GM18519 (cell line): ENCODE measurements around the gene CHPF.
A peak's percentile ranks its signal among the peaks of the same experiment; 100 is the strongest.

Source experiments
- ATAC-seq: cut with Tn5 transposase; IDR thresholded peaks from one replicate; pipeline ENCODE4 v1.9.1; 2021; ENCODE audit warnings: mild to moderate bottlenecking, moderate library complexity; ENCODE audit not compliant: unreplicated experiment, low FRiP score

CHPF gene, protein sequence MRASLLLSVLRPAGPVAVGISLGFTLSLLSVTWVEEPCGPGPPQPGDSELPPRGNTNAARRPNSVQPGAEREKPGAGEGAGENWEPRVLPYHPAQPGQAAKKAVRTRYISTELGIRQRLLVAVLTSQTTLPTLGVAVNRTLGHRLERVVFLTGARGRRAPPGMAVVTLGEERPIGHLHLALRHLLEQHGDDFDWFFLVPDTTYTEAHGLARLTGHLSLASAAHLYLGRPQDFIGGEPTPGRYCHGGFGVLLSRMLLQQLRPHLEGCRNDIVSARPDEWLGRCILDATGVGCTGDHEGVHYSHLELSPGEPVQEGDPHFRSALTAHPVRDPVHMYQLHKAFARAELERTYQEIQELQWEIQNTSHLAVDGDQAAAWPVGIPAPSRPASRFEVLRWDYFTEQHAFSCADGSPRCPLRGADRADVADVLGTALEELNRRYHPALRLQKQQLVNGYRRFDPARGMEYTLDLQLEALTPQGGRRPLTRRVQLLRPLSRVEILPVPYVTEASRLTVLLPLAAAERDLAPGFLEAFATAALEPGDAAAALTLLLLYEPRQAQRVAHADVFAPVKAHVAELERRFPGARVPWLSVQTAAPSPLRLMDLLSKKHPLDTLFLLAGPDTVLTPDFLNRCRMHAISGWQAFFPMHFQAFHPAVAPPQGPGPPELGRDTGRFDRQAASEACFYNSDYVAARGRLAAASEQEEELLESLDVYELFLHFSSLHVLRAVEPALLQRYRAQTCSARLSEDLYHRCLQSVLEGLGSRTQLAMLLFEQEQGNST

DNA sequence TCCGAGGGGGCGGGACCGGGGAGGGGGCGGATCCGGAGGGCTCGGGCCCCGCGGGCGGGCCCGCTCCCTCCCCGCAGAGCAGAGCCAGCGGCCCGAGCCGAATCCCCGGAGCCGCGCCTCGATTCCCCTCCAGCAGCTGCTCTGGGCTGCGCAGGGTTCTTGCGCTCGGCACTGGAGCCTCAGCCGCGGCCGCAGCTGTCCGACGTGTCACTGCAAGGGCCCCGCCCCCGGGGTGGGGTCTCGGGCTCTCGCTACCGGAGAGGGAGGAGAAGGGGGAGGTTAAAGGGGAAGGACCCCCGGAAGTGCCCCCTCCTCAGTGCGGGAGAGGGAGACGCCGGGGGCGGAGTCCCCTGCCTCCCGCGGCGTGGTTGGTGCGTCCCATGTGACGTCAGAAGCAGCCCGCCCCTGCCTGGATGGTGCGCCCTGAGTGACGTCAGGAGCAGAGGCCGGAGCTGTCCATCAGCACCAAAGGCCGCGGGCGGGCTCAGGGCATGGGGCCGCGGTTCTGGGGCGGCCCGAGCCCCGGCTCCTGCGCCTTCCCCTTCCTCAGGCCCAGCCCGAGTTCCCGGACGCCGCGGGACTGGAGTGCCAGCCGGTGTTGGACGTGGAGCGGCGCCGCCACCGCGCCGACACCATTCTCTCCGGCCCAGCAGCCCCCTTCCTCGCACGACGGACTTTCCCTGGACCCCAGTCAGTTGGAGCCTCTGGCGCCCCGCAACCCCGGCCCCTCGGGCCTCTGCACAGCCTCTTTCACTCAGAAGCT is at the start of gene CHPF, which contains the start of gene TMEM198:
CHPF (minus strand) TSS at position 214 of the 763 bp plus-strand sequence. CDS start 271 bp downstream, outside the sequence.
TMEM198 (plus strand) TSS at position 433 of the 763 bp plus-strand sequence. CDS start 700 bp downstream, outside the sequence.
- ATAC-seq: peak; percentile 69

DNA sequence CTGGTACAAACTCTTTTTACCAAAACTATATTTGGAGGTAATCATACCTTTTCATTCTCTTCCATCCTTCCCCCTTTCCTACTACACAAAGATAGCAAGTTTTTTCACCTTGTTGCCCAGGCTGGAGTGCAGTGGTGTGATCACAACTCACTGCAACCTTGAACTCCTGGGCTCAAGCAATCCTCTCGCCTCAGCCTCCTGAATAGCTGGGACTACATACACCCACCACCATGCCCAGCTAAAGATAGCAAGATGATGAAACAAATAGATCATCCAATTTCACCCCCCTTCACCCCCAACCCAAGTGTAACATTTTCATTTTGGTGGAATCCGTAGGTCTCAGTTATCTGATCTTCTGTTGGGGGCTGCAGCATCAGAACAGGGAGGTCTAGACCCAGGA is 49.5 kb upstream of the CHPF start:
- ATAC-seq: no peak

DNA sequence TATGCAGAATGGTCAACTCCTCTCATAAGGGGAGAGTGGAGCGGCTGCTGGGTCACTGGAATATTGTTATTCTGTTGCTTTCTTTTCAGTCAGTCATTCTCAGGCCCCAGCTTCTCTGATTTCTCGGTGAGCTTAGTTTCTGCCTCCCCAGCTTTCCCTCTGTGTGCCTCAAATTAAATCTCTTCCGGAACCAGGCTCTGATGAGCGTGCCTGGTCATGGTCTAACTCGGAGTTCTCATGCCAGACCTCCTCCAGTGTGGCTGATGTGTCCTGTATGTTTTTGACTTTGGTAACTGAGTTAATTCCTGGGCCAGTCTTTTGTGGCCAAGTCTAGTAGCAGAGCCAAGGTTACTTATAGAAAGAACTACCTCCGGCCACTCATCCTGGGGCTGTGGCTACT is 49.1 kb upstream of the CHPF start:
- no peak for ATAC-seq

DNA sequence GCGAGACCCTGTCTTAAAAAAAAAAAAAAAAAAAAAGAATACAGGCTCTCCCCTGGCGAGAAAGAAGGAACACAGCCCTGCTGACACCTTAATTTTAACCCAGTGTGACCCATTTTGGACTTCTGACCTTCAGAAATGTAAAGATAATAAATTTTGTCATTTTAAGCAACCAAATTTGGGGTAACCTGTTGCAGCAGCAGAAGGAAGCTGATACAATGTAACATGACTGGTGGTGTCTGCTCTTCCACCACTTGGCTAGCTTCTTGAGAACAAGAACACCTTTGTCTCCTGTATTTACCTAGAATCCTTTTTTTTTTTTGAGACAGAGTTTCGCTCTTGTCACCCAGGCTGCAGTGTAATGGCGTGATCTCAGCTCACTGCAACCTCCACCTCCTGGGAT is 47.5 kb upstream of the CHPF start:
- ATAC-seq: no peak

DNA sequence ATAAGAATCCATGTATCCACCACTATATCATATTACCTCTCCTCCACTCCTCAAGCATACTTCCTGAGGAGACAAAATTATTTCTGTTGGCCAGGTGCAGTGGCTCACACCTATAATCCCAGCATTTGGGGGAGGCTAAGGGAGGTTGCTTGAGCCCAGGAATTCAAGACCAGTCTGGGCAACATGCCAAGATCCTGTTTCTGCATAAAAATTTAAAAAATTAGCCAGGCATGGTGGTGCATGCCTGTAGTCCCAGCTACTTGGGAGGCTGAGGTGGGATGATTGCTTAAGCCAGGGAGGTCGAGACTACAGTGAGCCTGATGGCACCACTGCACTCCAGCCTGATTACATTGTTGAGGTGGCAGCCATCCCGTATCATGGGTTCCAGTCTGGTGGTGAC is 37.7 kb upstream of the CHPF start:
- no peak for ATAC-seq

DNA sequence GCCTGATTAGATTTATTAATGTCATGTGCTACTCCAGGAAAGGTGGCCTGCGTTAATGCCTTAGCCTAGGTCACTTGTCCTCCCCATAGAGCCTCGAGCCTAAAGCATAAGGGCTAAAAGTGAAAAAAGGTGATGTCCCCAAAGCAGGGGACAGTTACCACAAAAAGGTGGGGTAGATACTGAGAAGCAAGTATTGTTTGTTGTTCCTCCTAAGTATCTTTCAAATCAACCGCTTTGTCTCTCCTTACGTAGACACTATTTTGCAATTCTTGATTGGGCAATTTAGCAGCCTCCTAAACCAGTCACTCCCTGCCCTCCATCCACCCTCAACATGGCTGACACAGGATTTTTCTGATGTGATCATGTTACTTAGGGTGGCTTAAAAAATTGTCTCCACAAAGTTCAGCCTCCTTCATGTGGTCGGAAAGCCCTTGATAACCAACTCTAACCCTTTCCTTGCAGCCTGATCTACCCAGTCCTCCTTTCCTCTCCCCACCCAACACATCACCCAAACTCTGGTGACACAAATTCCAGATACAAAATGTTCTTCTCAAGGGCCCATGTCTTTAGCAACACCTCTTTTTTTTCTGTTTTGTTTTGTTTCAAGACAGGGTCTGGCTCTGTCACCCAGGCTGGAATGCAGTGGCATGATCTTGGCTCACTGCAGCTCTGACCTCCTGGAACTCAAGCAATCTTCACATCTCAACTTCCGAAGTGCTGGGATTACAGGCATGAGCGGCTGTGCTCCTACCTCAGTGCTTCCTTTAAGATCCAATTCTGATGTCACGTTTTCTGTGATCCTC is 35.4 kb upstream of the CHPF start:
- ATAC-seq: no peak

DNA sequence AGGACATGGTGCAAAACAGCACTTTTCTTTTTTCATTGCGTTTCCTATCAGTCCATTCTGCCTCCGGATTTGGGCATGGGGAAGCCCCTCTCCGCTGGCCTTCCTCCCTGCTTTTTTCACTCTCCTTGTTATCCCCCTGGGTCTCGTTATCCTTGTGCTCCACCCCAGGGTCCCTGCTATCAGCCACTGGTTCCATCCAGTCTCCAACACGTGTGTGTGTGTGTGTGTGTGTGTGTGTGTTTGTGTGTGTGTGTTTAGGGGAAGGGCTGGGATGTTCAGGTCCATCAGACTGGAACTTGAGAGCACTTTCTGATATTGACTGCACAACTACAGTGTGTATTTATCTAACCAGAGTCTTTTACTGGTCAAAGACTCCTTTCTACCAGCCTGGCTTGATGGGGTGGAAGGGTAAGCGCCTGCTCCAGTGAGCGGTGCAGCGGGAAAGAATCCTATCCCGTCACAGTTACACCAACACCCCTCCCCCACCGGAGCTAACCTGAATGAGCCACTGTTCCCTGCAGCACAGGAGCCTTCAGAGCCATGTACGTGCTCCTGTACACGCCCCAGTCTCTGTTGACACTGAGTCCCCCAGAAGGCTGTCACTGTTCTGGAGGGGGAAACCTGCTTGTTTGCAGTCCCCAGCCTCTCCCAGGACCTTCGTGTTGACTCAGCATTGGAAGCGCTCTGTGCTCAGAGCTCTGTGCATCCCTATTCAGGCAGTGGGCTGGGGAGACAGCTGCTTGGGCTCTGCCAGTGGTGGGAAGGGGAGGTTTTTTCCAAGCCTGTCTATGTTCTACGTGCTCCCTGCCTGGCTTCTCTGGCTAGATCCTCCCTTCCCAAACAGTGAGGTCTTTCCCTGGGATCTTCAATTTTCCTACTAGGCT is 33.1 kb upstream of the CHPF start:
- ATAC-seq: no peak

DNA sequence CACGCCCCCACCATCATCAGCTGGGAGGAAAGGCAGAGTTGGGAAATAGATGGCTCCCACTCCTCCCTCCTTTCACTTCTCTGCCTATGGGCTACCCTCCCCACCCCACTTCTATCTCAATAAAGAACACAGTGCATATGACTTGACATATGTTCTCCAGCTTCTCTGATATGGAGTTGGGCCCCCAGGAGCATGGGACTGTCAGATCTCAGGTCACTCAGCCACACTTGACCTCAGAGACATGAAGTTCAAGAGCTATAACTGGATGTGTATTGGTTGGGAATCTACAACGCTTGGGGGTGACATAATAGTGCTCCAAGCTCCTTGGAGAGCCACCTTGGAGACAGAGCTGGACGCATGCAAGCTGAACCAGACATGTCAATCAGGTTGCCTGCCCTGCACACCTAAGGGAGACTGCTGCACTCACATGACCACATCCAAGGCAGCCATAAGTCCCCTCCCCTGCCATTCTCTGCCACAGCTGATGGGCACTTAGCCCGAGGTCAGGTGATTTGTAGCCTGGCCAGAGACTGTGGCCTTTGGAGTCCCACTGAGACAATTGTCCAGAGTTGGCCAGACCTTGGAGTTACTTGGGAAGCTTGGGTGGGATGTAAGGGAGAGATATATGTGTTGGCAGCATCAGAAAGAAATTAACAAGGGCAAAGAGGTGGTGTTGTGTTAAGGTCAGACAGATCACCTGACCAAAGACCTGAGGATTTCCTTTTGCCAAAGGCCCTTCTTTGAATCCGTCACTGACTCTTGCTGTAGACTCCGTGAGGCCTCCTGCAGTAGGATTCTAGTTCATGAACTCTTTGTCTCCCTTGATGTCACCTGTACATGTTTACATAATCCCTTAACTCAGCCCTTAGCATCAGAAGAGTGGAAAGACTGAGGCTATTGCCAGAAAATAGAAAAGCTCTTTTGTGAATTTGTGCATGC is 32.2 kb upstream of the CHPF start:
- ATAC-seq: no peak

DNA sequence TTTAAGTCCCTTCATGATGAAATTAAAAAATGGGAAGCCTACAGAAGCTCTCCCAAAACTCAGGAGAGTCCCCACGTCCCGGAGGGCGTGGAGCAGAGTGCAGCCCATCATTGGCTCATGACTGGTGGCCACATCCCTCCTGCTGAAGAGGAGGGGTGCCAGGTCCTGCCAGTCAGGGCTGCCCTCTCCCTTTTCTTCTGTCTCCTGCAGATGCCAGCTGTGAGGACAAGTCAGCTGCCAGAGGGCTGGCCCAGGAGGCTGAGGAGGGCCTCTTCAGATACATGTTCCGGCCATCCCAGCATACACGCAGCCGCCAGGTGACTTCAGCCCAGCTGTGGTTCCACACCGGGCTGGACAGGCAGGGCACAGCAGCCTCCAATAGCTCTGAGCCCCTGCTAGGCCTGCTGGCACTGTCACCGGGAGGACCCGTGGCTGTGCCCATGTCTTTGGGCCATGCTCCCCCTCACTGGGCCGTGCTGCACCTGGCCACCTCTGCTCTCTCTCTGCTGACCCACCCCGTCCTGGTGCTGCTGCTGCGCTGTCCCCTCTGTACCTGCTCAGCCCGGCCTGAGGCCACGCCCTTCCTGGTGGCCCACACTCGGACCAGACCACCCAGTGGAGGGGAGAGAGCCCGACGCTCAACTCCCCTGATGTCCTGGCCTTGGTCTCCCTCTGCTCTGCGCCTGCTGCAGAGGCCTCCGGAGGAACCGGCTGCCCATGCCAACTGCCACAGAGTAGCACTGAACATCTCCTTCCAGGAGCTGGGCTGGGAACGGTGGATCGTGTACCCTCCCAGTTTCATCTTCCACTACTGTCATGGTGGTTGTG is 31.1 kb upstream of the CHPF start:
- no peak for ATAC-seq

DNA sequence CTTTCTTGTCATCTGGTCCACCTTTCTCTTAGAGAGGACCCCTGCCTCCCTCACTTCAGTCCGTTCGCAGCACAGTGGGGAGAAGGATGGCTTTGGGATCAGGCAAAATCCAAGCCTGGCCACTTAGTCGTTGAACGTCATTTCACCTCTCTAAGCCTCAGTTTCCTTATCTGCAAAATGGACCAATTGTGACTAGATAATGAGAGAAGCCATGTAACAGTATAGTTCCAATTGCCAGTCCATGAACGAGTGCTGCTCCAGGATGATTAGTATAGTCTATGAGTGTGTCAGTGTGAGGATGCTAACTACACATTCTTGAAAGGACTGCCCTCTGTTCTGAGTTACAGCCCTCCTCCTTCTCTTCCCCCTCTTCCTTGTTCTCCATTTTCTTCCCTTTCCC is 29.6 kb upstream of the CHPF start:
- ATAC-seq: no peak

DNA sequence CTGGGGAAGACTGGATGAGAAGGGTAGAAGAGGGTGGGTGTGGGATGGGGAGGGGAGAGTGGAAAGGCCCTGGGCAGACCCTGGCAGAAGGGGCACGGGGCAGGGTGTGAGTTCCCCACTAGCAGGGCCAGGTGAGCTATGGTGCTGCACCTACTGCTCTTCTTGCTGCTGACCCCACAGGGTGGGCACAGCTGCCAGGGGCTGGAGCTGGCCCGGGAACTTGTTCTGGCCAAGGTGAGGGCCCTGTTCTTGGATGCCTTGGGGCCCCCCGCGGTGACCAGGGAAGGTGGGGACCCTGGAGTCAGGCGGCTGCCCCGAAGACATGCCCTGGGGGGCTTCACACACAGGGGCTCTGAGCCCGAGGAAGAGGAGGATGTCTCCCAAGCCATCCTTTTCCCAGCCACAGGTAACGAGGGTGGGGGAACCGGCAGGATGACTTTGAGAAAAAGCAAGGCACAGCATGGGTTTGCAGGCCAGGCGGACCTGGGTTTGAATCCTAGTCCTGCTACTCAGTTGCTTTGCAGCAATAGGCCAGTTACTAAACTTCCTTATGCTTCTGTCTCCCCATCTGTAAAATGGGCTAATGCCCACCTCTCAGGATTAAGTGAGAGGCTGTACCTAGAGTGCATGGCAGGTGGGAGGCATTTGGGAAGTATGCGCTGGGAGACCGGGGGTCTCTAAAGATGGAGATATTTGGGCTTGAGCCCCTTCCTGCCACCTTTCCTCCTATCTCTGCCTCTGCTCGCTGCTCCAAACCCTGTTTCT is 28.8 kb upstream of the CHPF start, which contains the start of gene INHA:
INHA (plus strand) TSS at position 74 of the 765 bp plus-strand sequence; CDS start at position 139, 65 bp downstream.
- ATAC-seq: no peak

DNA sequence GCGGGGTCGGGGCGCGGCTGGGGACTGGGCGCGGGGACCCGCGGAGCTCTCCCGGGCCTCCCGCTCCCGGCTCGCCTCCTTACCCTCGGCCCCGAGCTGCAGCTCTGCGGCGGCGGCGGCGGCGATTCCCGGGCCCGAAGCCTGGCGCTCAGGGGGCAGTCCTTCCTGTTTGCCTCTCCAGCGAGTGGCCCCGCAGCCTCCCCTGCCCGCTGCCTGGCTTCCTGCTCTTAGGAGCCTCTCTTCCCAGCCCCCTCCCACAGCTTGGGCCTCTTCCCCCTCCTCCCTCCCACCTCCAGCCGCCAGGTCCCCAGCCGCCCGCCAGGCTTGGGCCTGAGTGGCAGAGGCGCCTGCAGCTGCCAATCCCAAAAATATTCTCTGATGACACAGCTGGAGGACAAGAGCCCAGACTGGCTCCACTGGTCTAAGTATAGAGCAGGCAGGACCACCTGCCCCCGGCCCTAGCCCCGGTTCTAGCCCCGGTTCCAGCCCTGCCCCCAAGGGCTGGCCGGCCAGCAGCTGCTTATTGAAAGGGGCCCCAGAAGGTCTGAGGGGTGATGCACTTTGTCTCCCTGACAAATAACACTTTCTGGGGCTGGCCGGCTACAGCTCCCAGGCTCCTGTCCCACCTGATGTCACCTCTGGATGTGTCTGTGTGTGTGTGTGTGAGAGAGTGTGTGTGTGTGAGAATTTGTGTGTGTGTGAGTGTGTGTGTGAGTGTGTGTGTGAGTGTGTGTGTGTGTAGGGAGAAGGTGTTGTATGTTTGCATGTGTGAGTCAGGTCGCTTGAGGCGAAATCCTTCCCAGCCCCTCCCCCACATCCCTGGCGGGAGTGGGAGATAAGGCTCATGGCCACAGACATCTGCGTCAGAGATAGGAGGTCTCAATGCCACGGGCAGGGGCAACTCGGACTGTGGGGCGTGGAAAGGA is 28.0 kb upstream of the CHPF start, which contains the start of gene OBSL1:
OBSL1 (minus strand) TSS at position 229 of the 926 bp plus-strand sequence. CDS start 307 bp downstream, outside the sequence.
- ATAC-seq: no peak

DNA sequence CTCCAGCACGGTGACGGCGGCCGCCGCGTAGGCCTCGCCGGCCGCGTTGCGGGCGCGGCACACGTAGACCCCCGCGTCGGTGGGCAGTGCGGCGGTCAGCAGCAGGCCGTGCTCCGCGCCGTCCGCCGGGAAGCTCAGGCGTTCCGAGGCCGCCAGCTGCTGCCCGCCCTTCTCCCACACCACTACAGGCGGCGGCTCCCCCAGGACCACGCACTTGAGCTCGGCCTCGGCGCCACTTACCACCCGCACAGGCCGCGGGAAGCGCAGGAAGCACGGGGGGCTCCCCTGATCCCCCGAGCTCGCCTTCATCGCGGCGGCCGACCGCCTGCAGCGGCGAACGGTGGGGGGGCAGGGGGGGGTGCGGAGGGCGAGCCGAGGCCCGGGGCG is 27.3 kb upstream of the CHPF start:
- ATAC-seq: no peak

DNA sequence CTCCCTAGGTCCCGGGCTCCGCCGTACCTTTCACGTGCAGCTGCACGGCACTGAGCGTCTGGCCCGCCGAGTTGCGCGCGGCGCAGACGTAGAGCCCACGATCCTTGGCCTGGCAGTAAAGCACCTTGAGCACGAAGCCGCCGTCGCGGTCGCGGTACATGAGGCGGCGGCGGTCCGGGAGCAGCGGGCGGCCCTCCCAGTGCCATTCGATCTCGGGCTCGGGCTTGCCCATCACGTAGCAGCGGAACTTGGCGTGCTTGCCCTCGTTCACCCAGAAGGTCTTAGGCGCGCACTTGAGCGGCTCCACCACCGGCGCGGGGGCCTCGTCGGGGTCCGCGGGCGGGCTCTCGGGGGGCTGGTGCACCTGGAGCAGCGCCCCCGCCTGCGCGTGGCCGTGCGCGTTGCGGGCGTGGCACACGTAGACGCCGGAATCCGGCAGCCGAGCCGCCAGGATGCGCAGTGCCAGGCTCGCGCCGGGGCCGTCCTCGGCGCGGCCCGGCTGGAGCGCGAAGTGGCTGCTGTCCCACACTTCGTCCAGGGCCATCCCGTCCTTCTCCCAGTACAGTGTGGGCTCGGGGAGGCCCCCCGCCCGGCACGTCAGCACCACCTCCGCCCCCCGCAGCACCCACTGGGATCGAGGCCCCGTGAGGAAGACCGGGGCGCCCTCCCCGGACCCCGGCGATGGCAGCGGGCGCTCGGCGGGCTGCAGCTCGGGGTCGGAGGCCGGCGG is 26.8 kb upstream of the CHPF start:
- ATAC-seq: no peak

DNA sequence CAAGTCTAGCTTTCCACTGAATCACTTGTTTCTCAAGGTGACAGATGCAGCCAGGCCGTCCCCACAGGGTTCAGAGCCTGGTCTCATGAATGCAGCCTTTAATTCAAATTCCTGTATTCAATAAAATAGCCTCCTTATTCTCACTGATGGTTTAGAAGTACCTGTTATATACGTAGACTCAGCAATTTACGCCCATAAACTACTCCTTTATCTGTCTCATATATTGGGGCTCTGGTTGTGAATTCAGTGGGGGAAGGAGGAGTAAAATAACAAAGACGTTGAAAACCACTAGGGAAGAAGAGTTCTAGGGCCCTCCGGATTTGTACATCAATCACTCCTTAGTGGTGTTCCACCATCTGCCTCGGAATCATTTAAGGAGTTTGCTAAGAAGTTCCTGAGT is 26.0 kb upstream of the CHPF start:
- ATAC-seq: no peak
